ENCODE measurements around the gene NUMBL.

DNA sequence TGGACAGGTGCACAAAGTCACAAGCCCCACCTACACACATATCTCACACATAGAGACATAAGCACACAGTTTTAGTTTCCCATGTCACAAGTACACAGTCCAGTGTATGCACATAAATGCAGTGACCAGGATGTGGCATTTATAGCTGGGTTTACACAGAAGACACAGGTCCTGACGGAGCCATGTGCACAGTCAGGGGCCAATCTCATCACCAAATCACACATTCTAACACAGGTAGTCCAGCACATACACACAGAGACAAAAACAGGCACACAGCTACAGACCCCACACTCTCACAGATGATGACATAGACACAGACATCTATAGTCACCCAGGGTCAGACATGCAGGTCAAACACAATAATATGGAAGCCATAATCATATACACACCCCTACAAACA, 2.1 kb downstream of the NUMBL start:
- TF ChIP-seq CTCF (conservative IDR thresholded peaks at IDR 0.05; ENCODE audit: low read depth, low read length) (no peak), EZH2 (IDR thresholded peaks at IDR 0.05; ENCODE audit: borderline replicate concordance, low read depth, low read length, poor library complexity, severe bottlenecking) (no peak)
